HG03095 (cell line): Measurements from ENCODE around the gene TAGLN2.

Experiments
- ATAC-seq: cut with Tn5 transposase; IDR thresholded peaks from one replicate; pipeline ENCODE4 v1.9.1; 2021; ENCODE audit warnings: moderate library complexity; ENCODE audit not compliant: unreplicated experiment

The TAGLN2 gene

DNA sequence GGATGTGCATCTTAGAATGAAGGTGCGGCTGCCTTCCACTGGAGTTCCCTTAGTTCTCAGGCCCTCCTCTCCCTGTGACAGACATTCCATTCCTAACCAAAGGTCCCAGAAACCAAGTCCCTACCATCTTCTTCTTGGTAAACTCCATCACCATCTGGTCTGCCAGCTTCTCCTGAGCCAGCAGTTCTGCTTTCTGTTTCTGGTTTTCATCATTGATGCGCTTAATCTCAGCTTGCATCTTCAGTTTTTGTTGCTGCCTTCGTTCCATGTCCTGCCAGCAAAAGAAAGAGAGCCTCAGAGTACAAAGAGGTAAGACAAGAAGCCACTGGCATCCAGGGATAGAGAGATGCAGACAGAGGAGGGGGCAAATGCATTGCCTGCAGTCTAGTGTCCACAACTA, 44.9 kb downstream of the TAGLN2 start:
- ATAC-seq = no peak

DNA sequence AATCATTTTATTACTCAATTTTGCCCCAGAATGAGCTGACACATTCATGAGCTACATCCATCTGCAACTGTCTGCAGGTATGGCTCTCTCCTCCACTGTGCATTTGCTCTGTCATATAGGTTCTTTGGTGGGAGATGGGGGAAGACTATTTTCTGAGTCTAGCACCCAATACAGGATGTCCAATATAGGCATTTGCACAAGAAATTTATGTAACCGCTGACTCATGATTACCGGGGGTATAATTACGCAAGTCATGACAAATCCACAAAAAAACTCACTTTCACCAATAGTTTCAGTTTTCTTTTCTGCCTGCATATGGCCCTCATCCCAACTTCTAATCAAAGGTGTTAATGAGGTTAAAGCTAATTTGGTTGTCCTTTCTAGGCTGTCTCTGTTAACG, 45.3 kb downstream of the TAGLN2 start:
- ATAC-seq = no peak

DNA sequence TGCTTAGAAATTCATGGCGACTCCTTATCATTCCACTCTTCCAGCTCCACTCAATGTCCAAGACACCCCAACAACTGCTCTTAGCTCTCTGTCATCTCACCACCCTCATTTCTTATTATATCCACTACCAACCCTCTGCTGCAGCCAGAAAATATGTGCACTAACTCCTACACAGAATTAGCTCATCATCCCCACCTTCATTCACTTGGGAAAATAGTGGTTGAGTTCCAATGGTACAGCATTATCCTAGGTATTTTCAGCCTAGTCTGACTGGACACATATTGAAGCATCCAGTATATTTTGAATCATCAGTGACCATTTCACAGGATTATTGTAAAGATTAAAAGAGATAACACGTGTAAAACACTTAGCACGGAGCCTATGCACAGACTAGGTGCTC, 46.2 kb downstream of the TAGLN2 start:
- ATAC-seq = no peak

DNA sequence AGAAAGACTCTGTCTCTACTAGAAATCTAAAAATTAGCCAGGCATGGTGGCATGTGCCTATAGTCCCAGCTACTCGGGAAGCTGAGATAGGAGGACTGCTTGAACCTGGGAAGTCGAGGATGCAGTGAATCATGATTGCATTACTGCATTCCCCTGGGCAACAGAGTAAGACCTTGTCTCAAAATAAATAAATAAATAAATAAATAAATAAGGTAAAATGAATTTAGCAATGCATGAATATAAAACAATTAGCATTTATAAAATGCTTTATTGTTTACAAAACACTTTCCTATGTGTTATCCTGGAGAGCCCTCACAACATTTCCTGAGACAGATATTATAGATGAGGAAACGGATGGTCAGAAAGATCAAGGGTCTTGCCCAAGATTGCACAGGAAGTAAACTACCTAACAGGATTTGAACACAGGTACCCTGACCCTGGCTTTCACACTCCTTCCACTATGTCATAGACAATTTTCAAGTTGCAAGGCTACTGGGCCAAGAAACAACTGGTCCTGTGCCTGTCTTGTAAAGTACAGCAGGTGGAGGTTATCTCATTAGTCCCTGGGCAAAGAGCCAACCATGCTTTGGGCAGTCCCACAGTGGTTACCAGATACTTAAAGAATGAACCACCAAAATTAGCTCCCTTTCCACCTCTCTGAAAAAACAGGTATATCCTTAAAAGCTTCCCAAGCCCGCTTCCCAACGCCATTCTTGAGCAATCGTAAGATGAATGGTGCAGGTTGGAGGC, 47.4 kb downstream of the TAGLN2 start:
- ATAC-seq = no peak

DNA sequence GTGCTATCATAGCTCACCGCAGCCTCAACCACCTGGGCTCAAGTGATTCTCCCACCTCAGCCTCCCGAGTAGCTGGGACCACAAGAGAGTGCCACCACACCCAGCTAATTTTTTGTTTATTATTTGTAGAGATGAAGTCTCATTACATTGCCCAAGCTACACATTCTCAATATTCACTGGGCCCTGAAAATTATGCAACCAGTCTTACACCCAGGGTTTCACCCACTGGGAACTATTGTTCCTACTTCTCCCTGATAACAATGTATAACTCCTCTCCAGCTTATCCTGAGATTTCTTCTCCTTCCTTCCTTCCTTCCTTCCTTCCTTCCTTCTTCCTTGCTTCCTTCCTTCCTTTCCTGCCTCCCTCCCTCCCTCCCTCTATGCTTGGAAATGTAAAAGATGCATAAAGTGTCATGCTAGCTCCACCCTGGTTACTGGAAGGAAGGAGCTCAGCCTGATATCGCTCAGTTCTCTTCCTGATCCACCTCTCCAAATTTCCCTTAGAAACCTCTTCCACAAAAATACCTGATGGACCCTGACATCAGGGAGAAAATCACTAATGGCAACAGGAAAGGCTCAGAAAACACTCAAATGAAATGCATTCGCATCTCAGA, 51.7 kb downstream of the TAGLN2 start:
- no peak for ATAC-seq

DNA sequence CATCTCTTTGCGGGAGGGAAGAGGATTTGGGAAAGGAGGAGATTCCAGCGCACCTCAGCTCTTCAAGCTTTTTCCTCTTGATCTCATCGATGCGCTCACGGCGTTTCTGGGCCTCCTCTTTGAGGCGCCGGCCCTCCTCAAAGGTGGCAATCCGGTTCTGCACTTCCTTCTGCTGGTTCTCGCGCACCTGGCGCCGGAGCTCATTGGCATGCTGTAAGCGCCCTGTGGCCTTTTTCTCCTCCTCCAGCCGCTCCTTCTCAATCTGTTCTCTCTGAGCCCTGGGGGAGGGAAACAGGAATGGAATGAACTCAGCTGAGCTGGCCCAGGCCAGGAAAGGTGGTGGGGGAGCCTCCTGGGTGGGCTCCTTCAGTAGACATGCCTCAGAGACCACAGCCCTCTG, 52.4 kb downstream of the TAGLN2 start:
- ATAC-seq = no peak

DNA sequence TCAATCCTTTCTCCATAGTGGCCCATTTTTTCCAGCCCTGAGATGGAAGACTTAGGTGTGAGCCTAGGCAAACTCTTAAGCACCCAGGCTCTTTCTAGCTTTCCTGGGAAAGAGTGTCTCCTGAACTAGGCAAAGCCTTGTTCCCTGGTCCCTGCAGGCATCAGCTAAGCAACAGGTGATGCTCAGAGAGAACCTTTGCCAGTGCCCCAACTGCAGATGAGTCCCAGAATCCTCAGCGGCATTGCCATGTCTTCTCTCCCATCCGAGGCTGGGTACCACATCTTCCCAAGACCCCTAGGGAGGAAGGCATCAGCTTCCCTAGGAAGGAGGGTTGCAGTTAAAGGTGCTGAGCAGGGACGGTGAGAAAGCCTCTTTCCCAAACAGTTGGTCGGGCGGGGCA, 54.6 kb downstream of the TAGLN2 start:
- ATAC-seq = no peak

DNA sequence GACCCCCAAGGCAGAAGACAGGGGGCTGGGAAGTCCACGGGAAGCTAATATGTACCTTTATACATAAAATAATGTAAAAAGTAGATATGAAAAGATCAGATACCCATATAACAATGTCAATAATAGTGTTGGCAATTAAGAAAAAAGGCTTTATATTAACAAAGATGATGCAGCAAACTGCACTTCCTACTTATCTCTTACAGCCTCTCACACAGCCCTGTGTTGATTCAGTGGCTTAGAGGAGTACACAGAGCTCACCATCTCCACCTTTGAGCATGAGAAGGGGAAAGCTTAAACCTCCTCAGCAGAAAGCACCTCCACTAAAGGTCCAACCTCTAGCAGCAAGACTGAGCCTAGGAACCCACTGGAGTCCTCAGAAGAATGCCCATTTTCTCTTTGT, 55.7 kb downstream of the TAGLN2 start:
- ATAC-seq = no peak

DNA sequence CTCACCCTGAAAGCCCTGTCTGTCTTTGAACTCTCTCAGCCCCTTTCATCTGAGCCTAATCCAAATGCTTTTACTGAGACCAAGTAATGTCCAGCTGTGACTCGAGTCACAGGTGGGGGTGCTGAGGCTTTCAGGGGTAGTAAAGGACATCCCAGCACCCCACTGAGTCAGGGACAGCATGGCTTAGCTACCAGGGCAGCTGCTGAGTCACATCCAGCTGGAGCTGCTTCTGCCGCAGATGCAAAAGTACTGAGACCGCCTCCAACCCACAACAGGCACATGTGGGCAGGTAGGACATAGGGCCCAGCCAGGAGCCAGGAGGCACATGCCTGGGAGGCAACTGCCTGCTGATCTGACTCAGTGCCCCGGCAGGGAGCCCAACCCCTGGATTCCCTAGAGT, 56.1 kb downstream of the TAGLN2 start:
- ATAC-seq = no peak

DNA sequence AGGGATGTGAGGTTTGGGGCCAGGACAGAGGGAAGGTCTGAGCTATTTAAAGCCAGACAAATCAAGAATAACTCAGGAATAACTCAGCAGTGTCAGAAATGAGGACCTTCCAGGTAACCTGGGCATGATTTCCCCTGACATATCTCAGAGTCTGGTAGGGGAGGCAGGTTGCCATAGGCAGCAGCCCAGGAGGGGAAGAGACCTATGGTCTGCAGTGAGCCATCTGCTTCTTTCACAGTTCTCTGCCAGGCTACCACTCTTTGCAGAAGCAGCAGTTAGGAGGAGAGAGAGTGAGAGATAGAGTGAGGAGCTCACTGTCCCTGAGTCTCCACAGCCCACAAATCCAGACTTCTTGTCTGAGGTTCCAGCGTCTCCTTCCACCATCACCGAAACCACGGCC, 56.5 kb downstream of the TAGLN2 start:
- no peak for ATAC-seq
